WTC11 (cell line): ENCODE data around the gene COMMD4. TPM values are rescaled to one million over a fixed set of nuclear protein-coding genes. Genes with fewer than 3 reads are reported as not detected.

Experiments
- ATAC-seq: fragments of 200-7000 bp; cut with Tn5 transposase; 2 replicates; pipeline ENCODE4 v1.10.0; 2021; ENCODE audit warnings: mild to moderate bottlenecking, moderate library complexity
- CTCF ChIA-PET: fragments of 300-600 bp; sonication (Branson Sonifier 250); formaldehyde crosslinking; loops from one replicate; lab custom pipeline; 2021; ENCODE audit warnings: antibody characterized with exemption; lab: Charles Lee
- POLR2A ChIA-PET: fragments of 350-600 bp; sonication (Branson Sonifier 250); formaldehyde crosslinking; loops from one replicate; lab custom pipeline; 2021; ENCODE audit warnings: antibody characterized with exemption; lab: Charles Lee
- DNase-seq: peaks from one replicate; pipeline ENCODE4 v3.0.0; 2021; ENCODE audit warnings: low spot score
- H3K27ac Mint-ChIP-seq: 2 replicates; pipeline ENCODE4 v1.8.0; 2021; ENCODE audit warnings: mixed read lengths
- H3K27me3 Mint-ChIP-seq: 2 replicates; pipeline ENCODE4 v1.8.0; 2021; ENCODE audit warnings: low read depth, mild to moderate bottlenecking, moderate library complexity, mixed read lengths
- H3K36me3 Mint-ChIP-seq: 2 replicates; pipeline ENCODE4 v1.8.0; 2021; ENCODE audit warnings: mixed read lengths
- H3K4me1 Mint-ChIP-seq: 2 replicates; pipeline ENCODE4 v1.8.0; 2022; ENCODE audit warnings: mixed read lengths
- H3K4me3 Mint-ChIP-seq: 2 replicates; pipeline ENCODE4 v1.8.0; 2021; ENCODE audit warnings: mild to moderate bottlenecking, moderate library complexity, mixed read lengths
- H3K9me3 Mint-ChIP-seq: 2 replicates; pipeline ENCODE4 v1.8.0; 2021; ENCODE audit warnings: mixed read lengths
- ESRRA ChIP-seq: sonication (generic); formaldehyde crosslinking; IDR thresholded peaks from 2 replicates; pipeline ENCODE4 v1.8.1; 2022; ENCODE audit warnings: mild to moderate bottlenecking, missing genetic modification reagents, borderline replicate concordance
- GABPB1 ChIP-seq: sonication (generic); formaldehyde crosslinking; IDR thresholded peaks from 2 replicates; pipeline ENCODE4 v1.8.1; 2023; ENCODE audit warnings: mild to moderate bottlenecking, missing genetic modification reagents
- HMGA2 ChIP-seq: fragments of 250-450 bp; sonication (Bioruptor Pico); IDR thresholded peaks from 2 replicates; pipeline ENCODE4 v1.4.0; 2021; ENCODE audit warnings: mild to moderate bottlenecking, moderate library complexity
- JAZF1 ChIP-seq: fragments of 250-450 bp; sonication (Bioruptor Pico); IDR thresholded peaks from 2 replicates; pipeline ENCODE4 v1.9.0; 2021; ENCODE audit warnings: moderate library complexity, mild to moderate bottlenecking, inconsistent platforms
- NR1H2 ChIP-seq: sonication (generic); formaldehyde crosslinking; IDR thresholded peaks from 2 replicates; pipeline ENCODE4 v1.9.0; 2021; ENCODE audit warnings: mild to moderate bottlenecking, moderate library complexity, missing genetic modification reagents
- RELA ChIP-seq: sonication (generic); formaldehyde crosslinking; IDR thresholded peaks from 2 replicates; pipeline ENCODE4 v1.8.1; 2022; ENCODE audit warnings: missing genetic modification reagents, mild to moderate bottlenecking, borderline replicate concordance
- SMAD4 ChIP-seq: sonication (generic); formaldehyde crosslinking; IDR thresholded peaks from 2 replicates; pipeline ENCODE4 v1.8.0; 2022; ENCODE audit warnings: mild to moderate bottlenecking, missing genetic modification reagents
- SP1 ChIP-seq: sonication (generic); formaldehyde crosslinking; conservative IDR thresholded peaks from 2 replicates; pipeline ENCODE4 v1.8.1; 2022; ENCODE audit warnings: missing genetic modification reagents
- ZNF263 ChIP-seq: sonication (generic); formaldehyde crosslinking; IDR thresholded peaks from 2 replicates; pipeline ENCODE4 v1.8.1; 2022; ENCODE audit warnings: low read depth, mild to moderate bottlenecking, moderate library complexity, missing genetic modification reagents
- ZNF396 ChIP-seq: fragments of 250-450 bp; sonication (Bioruptor Pico); IDR thresholded peaks from 2 replicates; pipeline ENCODE4 v1.8.0; 2021; ENCODE audit warnings: mild to moderate bottlenecking, moderate library complexity, borderline replicate concordance
- ZNF423 ChIP-seq: fragments of 250-450 bp; sonication (Bioruptor Pico); IDR thresholded peaks from 2 replicates; pipeline ENCODE4 v2.1.2; 2022; ENCODE audit warnings: mild to moderate bottlenecking, moderate library complexity
- total RNA-seq: library from RNA; stranded (reverse); gene quantifications from 3 replicates; pipeline ENCODE4 v1.2.3, GENCODE V29; 2021
- TF ChIP-seq, protein P1 (sequence below): fragments of 250-450 bp; sonication (Bioruptor Pico); IDR thresholded peaks from 2 replicates; pipeline ENCODE4 v1.9.0; 2021; ENCODE audit warnings: mild to moderate bottlenecking, borderline replicate concordance
- TF ChIP-seq, protein P2 (sequence below): fragments of 250-450 bp; sonication (Bioruptor Pico); IDR thresholded peaks from 2 replicates; pipeline ENCODE4 v1.8.0; 2021; ENCODE audit warnings: mild to moderate bottlenecking
- TF ChIP-seq, protein P3 (sequence below): fragments of 250-450 bp; sonication (Bioruptor Pico); IDR thresholded peaks from 2 replicates; pipeline ENCODE4 v1.9.0; 2021; ENCODE audit warnings: mild to moderate bottlenecking
- TF ChIP-seq, protein P4 (sequence below): sonication (generic); formaldehyde crosslinking; IDR thresholded peaks from 2 replicates; pipeline ENCODE4 v1.8.0; 2023; ENCODE audit warnings: missing genetic modification reagents, mild to moderate bottlenecking, borderline replicate concordance
- TF ChIP-seq, protein P5 (sequence below): sonication (generic); formaldehyde crosslinking; IDR thresholded peaks from 2 replicates; pipeline ENCODE4 v1.8.0; 2022; ENCODE audit warnings: mild to moderate bottlenecking, missing genetic modification reagents

The COMMD4 gene
- total RNA-seq, 1 experiment from 2014 or later, result 140 TPM

DNA sequence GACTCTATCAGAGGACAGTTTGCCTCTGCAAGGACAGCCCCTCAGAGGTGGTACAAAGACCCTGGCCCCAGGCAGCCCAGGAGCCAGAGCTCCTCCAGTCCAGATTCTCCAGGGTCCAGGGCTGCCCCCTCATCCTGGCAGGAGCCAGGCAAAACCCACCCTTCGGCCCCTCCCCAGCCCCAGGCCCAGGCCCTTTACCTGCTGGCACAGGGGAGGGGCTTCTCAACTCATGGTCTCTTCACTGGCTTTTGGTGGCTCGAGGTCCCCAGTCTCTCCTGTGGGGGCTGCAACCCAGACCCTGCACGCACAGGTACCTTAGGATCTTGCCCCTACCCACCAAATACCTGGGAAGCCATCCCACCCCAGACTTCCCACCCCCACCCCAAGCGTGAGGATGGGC is 19.5 kb downstream of the COMMD4 start:
- ChIA-PET CTCF (interaction anchor here (0.8 to 4.3 kb wide), 2 partner anchors 12 to 142 kb away, joined by 5 to 22 read pairs; partner anchors contain the start of gene MAN2C1), POLR2A (no interaction called here)
- H3K4me1 Mint-ChIP-seq, result no peaks in the 10 kb centered on the region
- TF ChIP-seq, protein P1, sequence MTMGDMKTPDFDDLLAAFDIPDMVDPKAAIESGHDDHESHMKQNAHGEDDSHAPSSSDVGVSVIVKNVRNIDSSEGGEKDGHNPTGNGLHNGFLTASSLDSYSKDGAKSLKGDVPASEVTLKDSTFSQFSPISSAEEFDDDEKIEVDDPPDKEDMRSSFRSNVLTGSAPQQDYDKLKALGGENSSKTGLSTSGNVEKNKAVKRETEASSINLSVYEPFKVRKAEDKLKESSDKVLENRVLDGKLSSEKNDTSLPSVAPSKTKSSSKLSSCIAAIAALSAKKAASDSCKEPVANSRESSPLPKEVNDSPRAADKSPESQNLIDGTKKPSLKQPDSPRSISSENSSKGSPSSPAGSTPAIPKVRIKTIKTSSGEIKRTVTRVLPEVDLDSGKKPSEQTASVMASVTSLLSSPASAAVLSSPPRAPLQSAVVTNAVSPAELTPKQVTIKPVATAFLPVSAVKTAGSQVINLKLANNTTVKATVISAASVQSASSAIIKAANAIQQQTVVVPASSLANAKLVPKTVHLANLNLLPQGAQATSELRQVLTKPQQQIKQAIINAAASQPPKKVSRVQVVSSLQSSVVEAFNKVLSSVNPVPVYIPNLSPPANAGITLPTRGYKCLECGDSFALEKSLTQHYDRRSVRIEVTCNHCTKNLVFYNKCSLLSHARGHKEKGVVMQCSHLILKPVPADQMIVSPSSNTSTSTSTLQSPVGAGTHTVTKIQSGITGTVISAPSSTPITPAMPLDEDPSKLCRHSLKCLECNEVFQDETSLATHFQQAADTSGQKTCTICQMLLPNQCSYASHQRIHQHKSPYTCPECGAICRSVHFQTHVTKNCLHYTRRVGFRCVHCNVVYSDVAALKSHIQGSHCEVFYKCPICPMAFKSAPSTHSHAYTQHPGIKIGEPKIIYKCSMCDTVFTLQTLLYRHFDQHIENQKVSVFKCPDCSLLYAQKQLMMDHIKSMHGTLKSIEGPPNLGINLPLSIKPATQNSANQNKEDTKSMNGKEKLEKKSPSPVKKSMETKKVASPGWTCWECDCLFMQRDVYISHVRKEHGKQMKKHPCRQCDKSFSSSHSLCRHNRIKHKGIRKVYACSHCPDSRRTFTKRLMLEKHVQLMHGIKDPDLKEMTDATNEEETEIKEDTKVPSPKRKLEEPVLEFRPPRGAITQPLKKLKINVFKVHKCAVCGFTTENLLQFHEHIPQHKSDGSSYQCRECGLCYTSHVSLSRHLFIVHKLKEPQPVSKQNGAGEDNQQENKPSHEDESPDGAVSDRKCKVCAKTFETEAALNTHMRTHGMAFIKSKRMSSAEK (CRISPR knock-in tag), result no peak
- TF ChIP-seq JAZF1 (CRISPR knock-in tag) (no peak), HMGA2 (no peak), ZNF423 (CRISPR knock-in tag) (no peak)
- ATAC-seq (no peak), DNase-seq (no peak)
- no peak overlapping the region for H3K27ac Mint-ChIP-seq
- H3K4me3 Mint-ChIP-seq, result no peak overlapping the region
- H3K9me3 Mint-ChIP-seq, result no peaks in the 10 kb centered on the region
- no peaks in the 10 kb centered on the region for H3K27me3 Mint-ChIP-seq
- H3K36me3 Mint-ChIP-seq, result peaks cover 6% of the 10 kb centered on the region

DNA sequence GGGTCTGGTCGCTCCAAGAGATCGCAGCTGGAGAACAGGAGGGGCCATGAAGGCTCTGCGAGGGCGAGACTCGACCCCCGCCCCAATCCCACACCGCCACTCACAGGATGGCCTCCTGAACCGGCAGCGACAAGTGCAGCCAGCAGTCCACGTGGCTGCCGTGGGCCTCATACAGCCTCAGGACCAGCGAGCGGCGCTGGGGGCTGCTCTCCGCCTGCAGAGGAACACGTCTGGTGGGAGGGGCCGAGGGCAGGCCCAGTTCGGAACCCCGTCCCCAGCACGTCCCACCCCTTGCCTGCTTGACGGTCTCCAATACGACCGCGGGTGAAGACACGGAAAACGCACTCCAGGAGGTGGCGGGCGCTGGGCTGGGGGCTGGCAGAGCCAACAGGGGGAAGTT is 20.1 kb downstream of the COMMD4 start:
- POLR2A ChIA-PET, result interaction anchor here (1.2 kb wide), 1 partner anchor 292 kb away, joined by 3 read pairs; the partner anchor contains the start of gene SNX33
- CTCF ChIA-PET, result interaction anchor here (0.6 to 4.3 kb wide), 3 partner anchors 12 to 312 kb away, joined by 3 to 22 read pairs (median 5); partner anchors contain the start of gene MAN2C1

More for the DNA sequence above, 20.1 kb downstream of the COMMD4 start:
- Mint-ChIP-seq H3K4me1 (no peaks in the 10 kb centered on the region), H3K9me3 (no peaks in the 10 kb centered on the region), H3K4me3 (no peak overlapping the region), H3K36me3 (peaks cover 6% of the 10 kb centered on the region), H3K27ac (no peak overlapping the region), H3K27me3 (no peaks in the 10 kb centered on the region)
- DNase-seq, result no peak
- TF ChIP-seq, protein P2, sequence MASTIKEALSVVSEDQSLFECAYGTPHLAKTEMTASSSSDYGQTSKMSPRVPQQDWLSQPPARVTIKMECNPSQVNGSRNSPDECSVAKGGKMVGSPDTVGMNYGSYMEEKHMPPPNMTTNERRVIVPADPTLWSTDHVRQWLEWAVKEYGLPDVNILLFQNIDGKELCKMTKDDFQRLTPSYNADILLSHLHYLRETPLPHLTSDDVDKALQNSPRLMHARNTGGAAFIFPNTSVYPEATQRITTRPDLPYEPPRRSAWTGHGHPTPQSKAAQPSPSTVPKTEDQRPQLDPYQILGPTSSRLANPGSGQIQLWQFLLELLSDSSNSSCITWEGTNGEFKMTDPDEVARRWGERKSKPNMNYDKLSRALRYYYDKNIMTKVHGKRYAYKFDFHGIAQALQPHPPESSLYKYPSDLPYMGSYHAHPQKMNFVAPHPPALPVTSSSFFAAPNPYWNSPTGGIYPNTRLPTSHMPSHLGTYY (CRISPR knock-in tag), result no peak
- TF ChIP-seq ZNF263 (CRISPR knock-in tag) (no peak), GABPB1 (CRISPR knock-in tag) (no peak), NR1H2 (CRISPR knock-in tag) (no peak), ZNF396 (CRISPR knock-in tag) (no peak), SP1 (CRISPR knock-in tag) (no peak), ESRRA (CRISPR knock-in tag) (no peak), ZNF423 (CRISPR knock-in tag) (no peak), RELA (no peak), SMAD4 (CRISPR knock-in tag) (no peak)
- TF ChIP-seq, protein P3, sequence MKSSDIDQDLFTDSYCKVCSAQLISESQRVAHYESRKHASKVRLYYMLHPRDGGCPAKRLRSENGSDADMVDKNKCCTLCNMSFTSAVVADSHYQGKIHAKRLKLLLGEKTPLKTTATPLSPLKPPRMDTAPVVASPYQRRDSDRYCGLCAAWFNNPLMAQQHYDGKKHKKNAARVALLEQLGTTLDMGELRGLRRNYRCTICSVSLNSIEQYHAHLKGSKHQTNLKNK (CRISPR knock-in tag), result no peak
- TF ChIP-seq, protein P4, sequence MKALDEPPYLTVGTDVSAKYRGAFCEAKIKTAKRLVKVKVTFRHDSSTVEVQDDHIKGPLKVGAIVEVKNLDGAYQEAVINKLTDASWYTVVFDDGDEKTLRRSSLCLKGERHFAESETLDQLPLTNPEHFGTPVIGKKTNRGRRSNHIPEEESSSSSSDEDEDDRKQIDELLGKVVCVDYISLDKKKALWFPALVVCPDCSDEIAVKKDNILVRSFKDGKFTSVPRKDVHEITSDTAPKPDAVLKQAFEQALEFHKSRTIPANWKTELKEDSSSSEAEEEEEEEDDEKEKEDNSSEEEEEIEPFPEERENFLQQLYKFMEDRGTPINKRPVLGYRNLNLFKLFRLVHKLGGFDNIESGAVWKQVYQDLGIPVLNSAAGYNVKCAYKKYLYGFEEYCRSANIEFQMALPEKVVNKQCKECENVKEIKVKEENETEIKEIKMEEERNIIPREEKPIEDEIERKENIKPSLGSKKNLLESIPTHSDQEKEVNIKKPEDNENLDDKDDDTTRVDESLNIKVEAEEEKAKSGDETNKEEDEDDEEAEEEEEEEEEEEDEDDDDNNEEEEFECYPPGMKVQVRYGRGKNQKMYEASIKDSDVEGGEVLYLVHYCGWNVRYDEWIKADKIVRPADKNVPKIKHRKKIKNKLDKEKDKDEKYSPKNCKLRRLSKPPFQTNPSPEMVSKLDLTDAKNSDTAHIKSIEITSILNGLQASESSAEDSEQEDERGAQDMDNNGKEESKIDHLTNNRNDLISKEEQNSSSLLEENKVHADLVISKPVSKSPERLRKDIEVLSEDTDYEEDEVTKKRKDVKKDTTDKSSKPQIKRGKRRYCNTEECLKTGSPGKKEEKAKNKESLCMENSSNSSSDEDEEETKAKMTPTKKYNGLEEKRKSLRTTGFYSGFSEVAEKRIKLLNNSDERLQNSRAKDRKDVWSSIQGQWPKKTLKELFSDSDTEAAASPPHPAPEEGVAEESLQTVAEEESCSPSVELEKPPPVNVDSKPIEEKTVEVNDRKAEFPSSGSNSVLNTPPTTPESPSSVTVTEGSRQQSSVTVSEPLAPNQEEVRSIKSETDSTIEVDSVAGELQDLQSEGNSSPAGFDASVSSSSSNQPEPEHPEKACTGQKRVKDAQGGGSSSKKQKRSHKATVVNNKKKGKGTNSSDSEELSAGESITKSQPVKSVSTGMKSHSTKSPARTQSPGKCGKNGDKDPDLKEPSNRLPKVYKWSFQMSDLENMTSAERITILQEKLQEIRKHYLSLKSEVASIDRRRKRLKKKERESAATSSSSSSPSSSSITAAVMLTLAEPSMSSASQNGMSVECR, result no peak
- TF ChIP-seq, protein P5, sequence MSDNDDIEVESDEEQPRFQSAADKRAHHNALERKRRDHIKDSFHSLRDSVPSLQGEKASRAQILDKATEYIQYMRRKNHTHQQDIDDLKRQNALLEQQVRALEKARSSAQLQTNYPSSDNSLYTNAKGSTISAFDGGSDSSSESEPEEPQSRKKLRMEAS (CRISPR knock-in tag), result no peak
- ATAC-seq, result peak; percentile 13; the same call in 1 of the 2 replicates
